Hepatocyte (in vitro differentiated cells): ENCODE measurements around the gene IKZF2.

Experiments
- CTCF ChIP-seq: fragments of 200-600 bp; sonication (generic); IDR thresholded peaks from 2 replicates; pipeline ENCODE4 v1.5.1; 2016; ENCODE audit warnings: antibody characterized with exemption, mild to moderate bottlenecking; ENCODE audit not compliant: poor library complexity
- EZH2 ChIP-seq: fragments of 200-600 bp; sonication (generic); IDR thresholded peaks from 2 replicates; pipeline ENCODE4 v1.6.1; 2016; ENCODE audit warnings: antibody characterized with exemption, mild to moderate bottlenecking, borderline replicate concordance
- EZH2phosphoT487 ChIP-seq: fragments of 200-600 bp; sonication (generic); IDR thresholded peaks from one replicate; pipeline ENCODE4 v1.6.1; 2018; ENCODE audit warnings: antibody characterized with exemption, mild to moderate bottlenecking, low read depth, moderate library complexity; ENCODE audit not compliant: unreplicated experiment, severe bottlenecking

DNA sequence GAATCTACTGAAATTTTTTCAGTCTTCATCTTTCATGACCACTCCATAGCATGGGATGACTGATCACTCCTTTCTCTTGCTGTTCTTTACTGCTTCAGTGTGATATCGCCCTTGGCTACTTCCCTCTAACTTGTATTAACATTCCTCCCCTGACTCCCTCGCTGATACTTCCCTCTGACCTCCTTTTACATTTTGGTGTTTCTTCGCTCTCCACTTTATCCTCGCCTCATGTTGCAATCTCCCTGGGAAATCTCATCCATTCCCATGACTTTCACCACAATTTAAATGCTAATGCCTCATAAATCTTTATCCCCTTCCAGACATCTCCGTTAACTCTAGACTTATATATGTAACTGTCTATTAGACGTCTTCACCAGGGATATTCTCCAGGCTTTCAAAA is 167.3 kb downstream of the IKZF2 start:
- TF ChIP-seq CTCF (no peak), EZH2phosphoT487 (no peak), EZH2 (no peak)
